ENCODE results near the gene CABCOCO1.

- no peak for TF ChIP-seq FOXM1 (IDR thresholded peaks at IDR 0.05; ENCODE audit: low read depth)
- TF ChIP-seq CTCF (IDR thresholded peaks at IDR 0.05), result no peak
- TF ChIP-seq RAD21 (IDR thresholded peaks at IDR 0.05; ENCODE audit: low read length), result no peak
- no peak; the same call in 1 of the 2 replicates for TF ChIP-seq POLR2AphosphoS5 (IDR thresholded peaks at IDR 0.05; ENCODE audit: low read depth, low read length)
- no peak for TF ChIP-seq YY1 (IDR thresholded peaks at IDR 0.05; ENCODE audit: low read depth)
- TF ChIP-seq NRF1 (IDR thresholded peaks at IDR 0.05; ENCODE audit: low read depth, low read length), result no peak
- peak; percentile 75 for TF ChIP-seq GATA2 (CRISPR knock-in tag; IDR thresholded peaks at IDR 0.05)
- TF ChIP-seq NFIC (IDR thresholded peaks at IDR 0.05; ENCODE audit: borderline replicate concordance), result no peak; the same call in 1 of the 2 replicates
- TF ChIP-seq, protein P1, sequence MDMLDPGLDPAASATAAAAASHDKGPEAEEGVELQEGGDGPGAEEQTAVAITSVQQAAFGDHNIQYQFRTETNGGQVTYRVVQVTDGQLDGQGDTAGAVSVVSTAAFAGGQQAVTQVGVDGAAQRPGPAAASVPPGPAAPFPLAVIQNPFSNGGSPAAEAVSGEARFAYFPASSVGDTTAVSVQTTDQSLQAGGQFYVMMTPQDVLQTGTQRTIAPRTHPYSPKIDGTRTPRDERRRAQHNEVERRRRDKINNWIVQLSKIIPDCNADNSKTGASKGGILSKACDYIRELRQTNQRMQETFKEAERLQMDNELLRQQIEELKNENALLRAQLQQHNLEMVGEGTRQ (IDR thresholded peaks at IDR 0.05; ENCODE audit: borderline replicate concordance, low read depth, low read length), result no peak
- no peak for TF ChIP-seq TAF1 (IDR thresholded peaks at IDR 0.05; ENCODE audit: borderline replicate concordance, low read depth, low read length)
- TF ChIP-seq MAX (IDR thresholded peaks at IDR 0.05; ENCODE audit: low read depth), result no peak
- peak; percentile 50 to 67; a peak in 2 of 4 replicates for TF ChIP-seq EP300 (IDR thresholded peaks at IDR 0.05; ENCODE audit: borderline replicate concordance in 1 of 2, low read depth in 1 of 2, low read length in 1 of 2)
- TF ChIP-seq TEAD4 (IDR thresholded peaks at IDR 0.05; ENCODE audit: borderline replicate concordance, insufficient read depth), result 0 out of 2 replicates have a peak, but pooled peaks have one; percentile 12
- TF ChIP-seq, protein P2, sequence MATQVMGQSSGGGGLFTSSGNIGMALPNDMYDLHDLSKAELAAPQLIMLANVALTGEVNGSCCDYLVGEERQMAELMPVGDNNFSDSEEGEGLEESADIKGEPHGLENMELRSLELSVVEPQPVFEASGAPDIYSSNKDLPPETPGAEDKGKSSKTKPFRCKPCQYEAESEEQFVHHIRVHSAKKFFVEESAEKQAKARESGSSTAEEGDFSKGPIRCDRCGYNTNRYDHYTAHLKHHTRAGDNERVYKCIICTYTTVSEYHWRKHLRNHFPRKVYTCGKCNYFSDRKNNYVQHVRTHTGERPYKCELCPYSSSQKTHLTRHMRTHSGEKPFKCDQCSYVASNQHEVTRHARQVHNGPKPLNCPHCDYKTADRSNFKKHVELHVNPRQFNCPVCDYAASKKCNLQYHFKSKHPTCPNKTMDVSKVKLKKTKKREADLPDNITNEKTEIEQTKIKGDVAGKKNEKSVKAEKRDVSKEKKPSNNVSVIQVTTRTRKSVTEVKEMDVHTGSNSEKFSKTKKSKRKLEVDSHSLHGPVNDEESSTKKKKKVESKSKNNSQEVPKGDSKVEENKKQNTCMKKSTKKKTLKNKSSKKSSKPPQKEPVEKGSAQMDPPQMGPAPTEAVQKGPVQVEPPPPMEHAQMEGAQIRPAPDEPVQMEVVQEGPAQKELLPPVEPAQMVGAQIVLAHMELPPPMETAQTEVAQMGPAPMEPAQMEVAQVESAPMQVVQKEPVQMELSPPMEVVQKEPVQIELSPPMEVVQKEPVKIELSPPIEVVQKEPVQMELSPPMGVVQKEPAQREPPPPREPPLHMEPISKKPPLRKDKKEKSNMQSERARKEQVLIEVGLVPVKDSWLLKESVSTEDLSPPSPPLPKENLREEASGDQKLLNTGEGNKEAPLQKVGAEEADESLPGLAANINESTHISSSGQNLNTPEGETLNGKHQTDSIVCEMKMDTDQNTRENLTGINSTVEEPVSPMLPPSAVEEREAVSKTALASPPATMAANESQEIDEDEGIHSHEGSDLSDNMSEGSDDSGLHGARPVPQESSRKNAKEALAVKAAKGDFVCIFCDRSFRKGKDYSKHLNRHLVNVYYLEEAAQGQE (IDR thresholded peaks at IDR 0.05; ENCODE audit: low read depth, low read length), result no peak
These were observed 10.6 kb downstream of the CABCOCO1 start for GRCh38 chr10:61673360-61673759.
